Keratinocyte (primary cell): ENCODE results near the gene ABCA7. TPM values are rescaled to one million over a fixed set of nuclear protein-coding genes. Genes with fewer than 3 reads are reported as not detected.

Source experiments
- DNase-seq: peaks from one replicate; pipeline ENCODE4 v3.0.0-alpha.2; 2011; ENCODE audit warnings: low read depth, missing footprints, low spot score
- FAIRE-seq: peaks from 2 replicates; lab custom pipeline; 2011; peaks lifted over from hg19 to GRCh38; lab: Jason Lieb, UNC
- H2AFZ ChIP-seq: 2 replicates; pipeline ENCODE4 v1.6.0; 2012; ENCODE audit warnings: low read length, control low read depth, inconsistent platforms; ENCODE audit not compliant: control insufficient read depth
- H3K27ac ChIP-seq: 2 replicates; pipeline ENCODE4 v1.5.1; 2011; ENCODE audit warnings: low read length; ENCODE audit not compliant: control insufficient read depth, insufficient read depth
- H3K27me3 ChIP-seq: 3 replicates; pipeline ENCODE4 v1.6.0; 2011; ENCODE audit warnings: low read length; ENCODE audit not compliant: control insufficient read depth, insufficient read depth; ENCODE audit errors: extremely low read depth
- H3K36me3 ChIP-seq, 2 experiments: 2 replicates in 1 of 2; 3 replicates in 1 of 2; pipeline ENCODE4 v1.5.1; 2011; ENCODE audit warnings: low read length in 2 of 2, mild to moderate bottlenecking in 1 of 2; ENCODE audit not compliant: control insufficient read depth in 2 of 2, insufficient read depth in 2 of 2; ENCODE audit errors: extremely low read depth in 1 of 2
- H3K4me1 ChIP-seq: 3 replicates; pipeline ENCODE4 v1.5.1; 2011; ENCODE audit warnings: low read length; ENCODE audit not compliant: control insufficient read depth, insufficient read depth; ENCODE audit errors: extremely low read depth
- H3K4me2 ChIP-seq: 3 replicates; pipeline ENCODE4 v1.6.0; 2011; ENCODE audit warnings: low read depth, low read length; ENCODE audit not compliant: control insufficient read depth, insufficient read depth; ENCODE audit errors: extremely low read depth
- H3K4me3 ChIP-seq, 3 experiments: fragments of 200-600 bp in 1 of 3; sonication (generic) in 1 of 3; 2 replicates in 2 of 3; 3 replicates in 1 of 3; pipeline ENCODE4 v1.5.1; 2011 to 2016; ENCODE audit warnings: low read length in 3 of 3, mild to moderate bottlenecking in 3 of 3, control low read depth in 2 of 3, inconsistent platforms in 1 of 3, low read depth in 1 of 3, mixed read lengths in 1 of 3, mixed run types in 1 of 3, moderate library complexity in 1 of 3; ENCODE audit not compliant: control insufficient read depth in 2 of 3, insufficient read depth in 2 of 3; ENCODE audit errors: extremely low read depth in 1 of 3
- H3K79me2 ChIP-seq: 2 replicates; pipeline ENCODE4 v1.6.0; 2012; ENCODE audit warnings: low read length; ENCODE audit not compliant: control insufficient read depth, insufficient read depth
- H3K9ac ChIP-seq: 3 replicates; pipeline ENCODE4 v1.6.0; 2011; ENCODE audit warnings: low read length; ENCODE audit not compliant: control insufficient read depth, insufficient read depth; ENCODE audit errors: extremely low read depth
- H3K9me1 ChIP-seq: 3 replicates; pipeline ENCODE4 v1.6.0; 2011; ENCODE audit warnings: low read length; ENCODE audit not compliant: control insufficient read depth, insufficient read depth; ENCODE audit errors: extremely low read depth
- H3K9me3 ChIP-seq: 2 replicates; pipeline ENCODE4 v1.5.1; 2012; ENCODE audit warnings: low read depth, low read length; ENCODE audit not compliant: control insufficient read depth
- H4K20me1 ChIP-seq: 3 replicates; pipeline ENCODE4 v1.6.0; 2011; ENCODE audit warnings: low read length; ENCODE audit not compliant: control insufficient read depth, insufficient read depth; ENCODE audit errors: extremely low read depth
- CTCF ChIP-seq, 3 experiments: IDR thresholded peaks in 1 of 3; conservative IDR thresholded peaks in 1 of 3; optimal IDR thresholded peaks in 1 of 3; 2 replicates in 2 of 3; 3 replicates in 1 of 3; pipeline versions ENCODE3 to v1.5.1; 2011; ENCODE audit warnings: low read length in 3 of 3, mild to moderate bottlenecking in 3 of 3, moderate library complexity in 2 of 3, control low read depth in 1 of 3, inconsistent platforms in 1 of 3; ENCODE audit not compliant: insufficient read depth in 2 of 3; ENCODE audit errors: extremely low read depth in 1 of 3
- EZH2 ChIP-seq: IDR thresholded peaks from one replicate; pipeline ENCODE4 v1.6.1; 2012; ENCODE audit warnings: inconsistent platforms, mild to moderate bottlenecking, low read length, moderate library complexity
- dilution Hi-C: fragments of 300-500 bp; cut with MboI; formaldehyde crosslinking; loops from one replicate; pipeline ENCODE4 v1.7.0; 2020; ENCODE audit warnings: low sequenced_read_pairs; ENCODE audit not compliant: extremely low pct_ligation_motif_present
- polyA plus RNA-seq, 5 experiments: library from polyadenylated mRNA; depleted of rRNA in 3 of 5; stranded (reverse) in 3 of 5; stranded (forward) in 1 of 5; unstranded in 1 of 5; fragments of >200 nt; gene quantifications; 1 replicate in 1 of 5; 2 replicates in 3 of 5; 3 replicates in 1 of 5; pipeline versions ENCODE4 v1.2.1 to v1.2.3, GENCODE V29; 2011 to 2012; ENCODE audit warnings: missing spikeins in 2 of 5, low read depth in 1 of 5, low replicate concordance in 1 of 5

Gene ABCA7
- polyA plus RNA-seq, 1 donor (not counting 4 experiments of a cell fraction or from before 2014, with no cell fraction given): 7.4 TPM

GRCh38 chr19:1103132-1103707, 63.3 kb downstream of the ABCA7 start:
- TF ChIP-seq CTCF (optimal IDR thresholded peaks at IDR 0.05 in 1 of 3, IDR thresholded peaks at IDR 0.05 in 1 of 3, conservative IDR thresholded peaks at IDR 0.05 in 1 of 3; ENCODE audit: extremely low read depth in 1 of 3, insufficient read depth in 2 of 3, low read length in 3 of 3): no peak
- no peak for TF ChIP-seq EZH2
- Histone ChIP-seq H3K9me1 (no peaks in the 10 kb centered on the region), H3K36me3 (peaks cover 6 to 8% of the 10 kb centered on the region in 2 experiments), H3K4me3 (peak overlapping the region in 1 of 3 experiments; percentile 42), H4K20me1 (no peaks in the 10 kb centered on the region), H3K4me2 (peak overlapping the region; percentile 65), H2AFZ (no peak overlapping the region), H3K27me3 (no peaks in the 10 kb centered on the region), H3K9ac (peak overlapping the region; percentile 69), H3K27ac (peak overlapping the region; percentile 91), H3K79me2 (peaks cover 2% of the 10 kb centered on the region), H3K9me3 (peaks cover 2% of the 10 kb centered on the region), H3K4me1 (peaks cover 36% of the 10 kb centered on the region)
- DNase-seq: no peak
- no peak for FAIRE-seq
- dilution Hi-C loops: no loop called here

- H3K9me1 ChIP-seq: no peaks in the 10 kb centered on the region
- H2AFZ ChIP-seq: no peak within 1 kb of the TSS
- peak; percentile 9 for FAIRE-seq
Measured at GRCh38 chr19:1103708-1104310, 63.9 kb downstream of the ABCA7 start, which contains the start of gene GPX4. TSS of gene GPX4 (plus strand) at chr19:1103994. CDS start at chr19:1104044, 50 bp downstream.

More at GRCh38 chr19:1103708-1104310, 63.9 kb downstream of the ABCA7 start, which contains the start of gene GPX4:
- dilution Hi-C loops: no loop called here
- H3K9me3 ChIP-seq: peaks cover 2% of the 10 kb centered on the region
- TF ChIP-seq EZH2 (no peak), CTCF (optimal IDR thresholded peaks at IDR 0.05 in 1 of 3, IDR thresholded peaks at IDR 0.05 in 1 of 3, conservative IDR thresholded peaks at IDR 0.05 in 1 of 3; ENCODE audit: extremely low read depth in 1 of 3, insufficient read depth in 2 of 3, low read length in 3 of 3) (no peak)
- H3K4me2 ChIP-seq: peak within 1 kb of the TSS; percentile 81
- H3K27me3 ChIP-seq: no peaks in the 10 kb centered on the region
- H3K4me1 ChIP-seq: peaks cover 32% of the 10 kb centered on the region
- H4K20me1 ChIP-seq: no peaks in the 10 kb centered on the region
- H3K9ac ChIP-seq: peak within 1 kb of the TSS; percentile 81
- peak within 1 kb of the TSS; percentile 91 for H3K27ac ChIP-seq
- H3K36me3 ChIP-seq: peaks cover 6 to 8% of the 10 kb centered on the region in 2 experiments
- H3K4me3 ChIP-seq: peak within 1 kb of the TSS; percentile 62 to 73 (median 72)
- peaks cover 2% of the 10 kb centered on the region for H3K79me2 ChIP-seq
- peak; percentile 97 for DNase-seq
